ENCODE data around the gene HSF4.
A peak's percentile ranks its signal among the peaks of the same experiment; 100 is the strongest.

HSF4 gene

DNA sequence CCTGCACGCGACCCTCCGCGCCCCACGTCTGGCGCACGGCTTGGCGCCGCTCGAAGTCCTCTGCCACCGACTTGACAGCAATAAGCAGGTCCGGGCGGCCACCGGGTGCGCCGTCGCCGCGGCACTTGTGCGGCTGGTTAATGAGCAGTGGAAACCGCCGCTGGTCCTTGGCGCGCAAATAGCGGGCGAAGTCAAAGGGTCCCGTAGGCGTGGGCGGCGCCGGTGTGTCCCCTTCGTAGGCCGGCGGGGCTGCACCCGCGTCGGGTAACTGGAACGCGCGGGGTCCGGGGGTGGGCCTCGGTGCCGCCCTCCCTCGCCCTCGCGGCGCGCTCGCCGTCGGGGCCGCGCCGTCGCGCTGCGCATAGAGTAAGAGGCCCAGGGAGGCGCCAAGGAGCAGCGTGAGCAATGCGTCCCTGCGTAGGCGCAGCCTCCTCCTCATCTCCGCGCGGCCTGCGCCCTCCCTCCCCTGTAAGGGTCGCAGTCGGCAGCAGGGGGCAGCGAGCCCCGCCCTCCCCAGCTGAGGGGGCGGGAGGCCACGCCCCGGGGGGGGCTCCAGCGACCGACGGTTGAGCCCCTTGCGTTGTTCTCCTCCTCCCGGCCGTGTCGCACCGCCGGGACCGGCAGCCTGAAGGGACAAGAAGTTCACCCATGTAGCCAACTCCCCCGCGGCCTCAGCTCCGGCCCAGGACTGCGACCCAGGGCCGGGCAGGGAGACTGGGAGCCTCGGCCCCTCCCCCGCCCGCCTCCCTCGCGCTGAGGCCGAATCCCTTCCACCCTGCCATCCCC, 14.3 kb upstream of the HSF4 start:
- DNase-seq (ENCODE audit: low read depth in 2 of 2): peak in 1 of 2 donors; percentile 45

- DNase-seq (ENCODE audit: low read depth in 2 of 2): no peak
Measured at GRCh38 chr16:67150833-67151396, 13.6 kb upstream of the HSF4 start, which contains the start of gene B3GNT9. B3GNT9 (minus strand) TSS chr16:67150998; CDS start chr16:67150485, 513 bp downstream.

- no peak for DNase-seq (ENCODE audit: low read depth in 2 of 2)
Measured at GRCh38 chr16:67151431-67152097, 13.0 kb upstream of the HSF4 start.

DNA sequence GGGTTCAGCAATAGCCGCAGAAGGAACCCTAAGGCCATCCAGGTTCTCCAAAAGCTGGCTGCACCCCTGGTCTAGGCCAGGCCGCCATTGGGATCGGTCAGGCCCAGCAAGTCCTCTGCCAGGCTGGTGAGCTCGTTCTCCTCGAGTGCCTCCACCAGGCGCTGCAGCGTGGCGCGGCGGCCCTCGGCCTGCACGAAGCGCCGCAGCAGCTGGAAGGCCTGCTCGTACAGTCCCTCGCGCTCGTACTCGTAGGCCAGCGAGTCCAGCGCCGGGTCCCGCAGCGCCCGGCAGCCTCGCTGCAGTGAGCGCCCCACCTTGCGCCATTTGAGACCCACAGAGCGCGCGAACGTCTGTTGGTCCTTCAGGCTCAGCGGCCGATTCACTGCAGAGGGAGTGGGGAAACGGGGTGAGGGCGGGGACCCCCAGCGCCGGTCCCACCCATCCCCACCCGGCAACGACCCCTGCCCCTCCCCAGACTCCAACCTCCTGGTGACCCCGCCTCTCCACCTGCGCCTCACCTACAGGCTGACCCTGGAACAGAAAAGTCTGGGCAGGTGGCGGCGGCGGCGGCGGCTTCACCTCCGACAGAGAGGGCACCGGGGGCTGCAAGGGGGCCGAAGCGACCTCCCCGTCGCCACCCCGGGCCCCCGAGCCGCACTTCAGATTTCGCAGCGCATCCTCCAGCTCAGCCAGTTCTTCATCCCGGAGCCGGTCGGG, 9.8 kb upstream of the HSF4 start:
- DNase-seq (ENCODE audit: low read depth in 2 of 2): no peak

DNA sequence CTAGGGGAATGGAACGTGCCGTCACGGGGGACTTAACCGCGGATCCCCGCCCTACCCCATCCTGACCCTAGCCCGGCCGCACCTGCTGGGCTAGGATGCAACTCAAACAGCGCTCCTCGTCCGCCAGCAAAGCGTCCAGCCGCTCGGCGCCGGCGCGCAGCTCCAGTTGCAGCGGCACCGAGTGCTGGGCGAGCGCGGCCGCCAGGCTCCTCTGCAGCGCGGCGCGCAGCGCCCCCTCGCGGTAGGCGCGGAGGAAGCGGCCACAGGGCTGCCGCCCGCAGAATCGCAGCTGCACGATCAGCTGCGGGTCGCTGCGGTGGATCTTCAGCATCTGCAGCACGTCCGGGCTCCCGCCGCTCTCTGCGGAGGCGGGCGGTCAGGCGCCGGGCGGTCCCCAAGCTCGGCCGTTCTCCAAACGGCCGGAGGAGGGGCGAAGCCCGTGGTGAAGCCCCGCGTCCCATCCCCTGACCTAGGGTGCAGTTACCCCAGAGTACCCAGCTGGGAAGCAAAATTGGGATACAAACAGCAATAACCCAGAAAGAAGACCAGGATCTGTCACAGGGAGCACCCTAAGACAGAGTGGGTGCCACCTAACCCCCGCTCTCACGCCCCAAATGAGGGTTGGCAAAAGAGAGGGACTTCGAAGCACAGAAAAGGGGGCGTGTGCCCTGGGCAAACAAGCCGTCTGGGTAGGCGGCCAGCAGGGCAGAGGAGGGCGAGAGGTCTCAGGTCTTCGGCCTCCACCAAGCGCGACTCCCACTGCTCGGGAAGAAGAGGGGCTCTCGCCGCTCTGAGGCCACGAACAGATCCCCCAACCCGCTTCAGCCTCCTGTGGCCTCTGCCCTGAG, 9.0 kb upstream of the HSF4 start:
- DNase-seq (ENCODE audit: low read depth in 2 of 2): peak; percentile 41 to 54

GRCh38 chr16:67156143-67156844, 8.3 kb upstream of the HSF4 start:
- no peak for DNase-seq (ENCODE audit: low read depth in 2 of 2)

GRCh38 chr16:67157106-67157748, 7.3 kb upstream of the HSF4 start:
- DNase-seq (ENCODE audit: low read depth in 2 of 2): no peak

DNA sequence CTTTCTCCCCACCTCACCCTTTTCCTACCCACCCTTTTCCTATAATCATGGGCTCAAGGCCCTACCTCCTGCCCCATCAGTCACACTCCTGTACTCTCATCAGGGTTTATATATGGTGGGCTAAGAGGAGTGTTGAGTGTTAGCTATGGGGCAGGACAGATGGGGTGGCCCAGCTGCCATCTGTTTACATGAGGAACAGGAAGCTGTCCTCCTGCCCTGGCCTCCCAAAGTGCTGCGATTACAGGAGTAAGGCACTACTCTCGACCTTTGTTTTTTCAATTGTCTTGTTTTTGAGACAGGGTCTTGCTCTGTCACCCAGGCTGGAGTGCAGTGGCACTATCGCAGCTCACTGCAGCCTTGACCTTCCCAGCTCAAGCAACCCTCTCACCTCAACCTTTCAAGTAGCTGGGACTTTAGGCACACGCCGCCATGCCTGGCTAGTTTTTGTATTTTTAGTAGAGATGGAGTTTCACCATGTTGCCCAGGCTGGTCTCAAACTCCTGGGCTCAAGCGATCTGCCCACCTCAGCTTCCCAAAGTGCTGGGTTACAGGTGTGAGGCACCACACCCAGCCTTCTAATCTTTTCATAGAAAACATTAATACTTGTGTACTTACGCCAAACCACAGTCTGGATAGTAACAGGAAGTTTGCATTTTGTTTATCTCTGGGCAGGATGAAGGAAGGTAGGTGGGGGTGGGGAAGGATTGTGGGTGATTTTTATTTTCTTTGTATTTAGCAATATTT, 6.5 kb upstream of the HSF4 start:
- no peak for DNase-seq (ENCODE audit: low read depth in 2 of 2)

DNA sequence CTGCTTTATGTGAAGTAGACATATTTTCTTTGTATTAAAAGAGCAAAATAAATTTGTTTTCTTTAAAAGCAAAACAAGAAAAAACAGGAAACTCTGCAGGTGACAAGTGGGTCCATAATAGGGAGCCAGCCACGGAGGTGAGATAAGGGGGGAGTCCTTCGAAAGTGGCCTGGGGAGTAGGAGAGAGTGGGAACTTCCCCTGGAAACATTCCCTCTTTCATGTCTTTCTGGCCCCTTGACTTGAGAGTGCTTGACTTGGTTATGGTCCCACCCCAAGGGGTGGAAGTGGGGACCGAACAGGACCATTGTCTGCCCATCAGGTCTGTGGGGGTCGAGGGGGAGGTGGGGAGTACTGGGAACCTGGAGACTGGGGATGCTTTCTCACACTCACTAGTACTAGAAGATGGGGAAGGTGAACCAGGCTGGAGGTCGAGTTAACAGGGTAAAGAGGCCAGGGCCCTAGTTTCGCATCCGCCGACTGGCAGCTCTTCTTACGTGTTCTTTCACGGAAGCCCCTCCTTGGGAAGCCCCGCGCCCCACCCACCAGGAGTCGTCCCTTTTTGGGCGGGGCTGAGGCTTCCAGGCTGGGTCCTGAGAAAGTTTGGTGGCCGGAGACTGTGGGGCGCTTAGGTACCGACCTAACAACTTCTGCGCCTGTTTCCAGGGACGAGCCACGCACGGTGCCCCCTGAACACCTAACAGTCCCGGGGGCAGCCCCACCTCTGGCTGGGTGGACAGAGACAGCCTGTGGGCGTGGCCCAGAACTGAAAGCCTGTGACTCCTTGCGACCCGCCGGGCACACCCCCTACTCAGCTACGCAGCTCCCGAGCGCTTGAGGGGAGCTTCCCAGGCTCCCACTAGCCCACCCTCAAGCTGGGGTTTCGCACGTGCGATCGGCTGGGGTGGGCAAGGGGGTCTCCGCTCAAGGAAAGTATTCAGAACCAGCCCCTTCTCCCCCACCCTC, 5.6 kb upstream of the HSF4 start:
- DNase-seq (ENCODE audit: low read depth in 2 of 2): peak; percentile 51 to 68

GRCh38 chr16:67161595-67162058, 2.9 kb upstream of the HSF4 start:
- no peak for DNase-seq (ENCODE audit: low read depth in 2 of 2)

DNA sequence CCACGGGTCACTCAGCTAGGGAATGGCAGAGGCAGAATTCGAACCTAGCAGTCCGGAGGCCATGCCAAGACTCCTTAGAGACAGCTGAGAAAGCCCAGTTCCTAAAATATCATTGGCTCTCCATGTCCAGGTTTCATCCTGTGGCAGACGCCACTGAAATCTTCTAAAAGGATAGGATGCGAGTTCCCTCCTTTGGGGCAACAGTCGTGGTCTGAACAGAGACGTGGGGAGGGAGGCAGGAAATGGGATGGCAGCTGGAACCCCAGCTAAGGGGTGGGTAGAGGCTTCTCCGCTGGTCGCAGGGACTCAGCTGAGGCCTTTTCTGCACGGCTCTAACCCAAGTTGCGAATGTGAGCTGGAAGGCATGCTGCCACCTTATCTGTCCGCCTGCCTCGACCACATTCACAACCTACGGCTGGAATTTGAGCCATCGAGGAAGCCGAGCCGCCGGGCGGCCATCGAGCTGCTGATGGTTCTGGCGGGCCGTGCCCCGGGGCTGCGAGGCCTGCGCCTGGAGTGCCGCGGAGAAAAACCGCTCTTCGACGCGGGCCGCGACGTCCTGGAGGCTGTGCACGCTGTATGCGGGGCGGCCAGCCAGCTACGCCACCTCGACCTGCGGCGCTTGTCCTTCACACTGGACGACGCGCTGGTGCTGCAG, 1.9 kb upstream of the HSF4 start:
- DNase-seq (ENCODE audit: low read depth in 2 of 2): no peak

- DNase-seq (ENCODE audit: low read depth in 2 of 2): no peak
Measured at GRCh38 chr16:67163164-67163998, 1.2 kb upstream of the HSF4 start.

- DNase-seq (ENCODE audit: low read depth in 2 of 2): no peak
Measured at GRCh38 chr16:67163999-67164558, 466 bp upstream of the HSF4 start.

DNA sequence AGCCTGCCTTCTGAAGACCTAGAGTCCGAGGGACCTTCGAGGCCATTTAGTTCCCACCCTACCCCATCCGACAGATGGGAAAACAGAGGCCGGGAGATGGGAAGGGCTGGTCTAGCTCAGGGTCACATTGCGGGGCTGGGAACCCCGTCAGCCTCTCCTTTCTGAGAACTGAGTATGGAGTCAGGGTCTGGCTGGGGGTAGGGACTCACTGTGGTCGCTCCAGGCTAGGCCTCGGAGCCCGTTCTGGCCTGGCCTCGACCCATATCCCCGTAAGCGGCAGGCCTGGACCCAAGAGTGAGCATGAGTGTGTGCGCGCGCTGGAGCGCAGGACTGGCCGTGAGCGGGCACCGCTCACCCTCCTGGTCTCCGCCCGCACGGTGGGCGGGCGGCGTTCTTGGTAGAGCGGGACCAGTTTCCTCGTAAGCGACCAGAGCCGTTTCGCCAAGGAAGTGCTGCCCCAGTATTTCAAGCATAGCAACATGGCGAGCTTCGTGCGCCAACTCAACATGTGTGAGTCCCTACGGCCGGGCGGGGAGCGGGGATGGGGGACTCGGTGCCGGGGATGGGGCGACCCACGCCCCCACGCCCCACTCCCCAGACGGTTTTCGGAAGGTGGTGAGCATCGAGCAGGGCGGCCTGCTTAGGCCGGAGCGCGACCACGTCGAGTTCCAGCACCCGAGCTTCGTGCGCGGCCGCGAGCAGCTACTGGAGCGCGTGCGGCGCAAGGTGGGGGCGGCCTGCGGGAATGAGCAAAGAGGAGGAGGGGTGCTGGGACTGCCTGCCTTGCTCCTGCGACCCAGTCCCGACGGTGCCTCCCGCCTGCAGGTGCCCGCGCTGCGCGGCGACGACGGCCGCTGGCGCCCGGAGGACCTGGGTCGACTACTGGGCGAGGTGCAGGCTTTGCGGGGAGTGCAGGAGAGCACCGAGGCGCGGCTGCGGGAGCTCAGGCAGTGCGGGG, 855 bp downstream of the HSF4 start:
- DNase-seq (ENCODE audit: low read depth in 2 of 2): no peak

GRCh38 chr16:67166110-67166547, 1.6 kb downstream of the HSF4 start:
- DNase-seq (ENCODE audit: low read depth in 2 of 2): no peak

Measured in activated CD8-positive, alpha-beta memory T cell treated with anti-CD3 and anti-CD28 coated beads for 4 hours (primary cell).